Measurements from ENCODE around the gene TENM4. TPM values are rescaled to one million over a fixed set of nuclear protein-coding genes. Genes with fewer than 3 reads are reported as not detected.
A peak's percentile ranks its signal among the peaks of the same experiment; 100 is the strongest.
"Not testable (repeated sequence)": the region's sequence is repeated elsewhere in the genome, so short reads cannot be mapped to it uniquely, and the experiment has no call there.

Gene TENM4
- total RNA-seq, 1 donor from 2014 or later, result 16.9 TPM

DNA sequence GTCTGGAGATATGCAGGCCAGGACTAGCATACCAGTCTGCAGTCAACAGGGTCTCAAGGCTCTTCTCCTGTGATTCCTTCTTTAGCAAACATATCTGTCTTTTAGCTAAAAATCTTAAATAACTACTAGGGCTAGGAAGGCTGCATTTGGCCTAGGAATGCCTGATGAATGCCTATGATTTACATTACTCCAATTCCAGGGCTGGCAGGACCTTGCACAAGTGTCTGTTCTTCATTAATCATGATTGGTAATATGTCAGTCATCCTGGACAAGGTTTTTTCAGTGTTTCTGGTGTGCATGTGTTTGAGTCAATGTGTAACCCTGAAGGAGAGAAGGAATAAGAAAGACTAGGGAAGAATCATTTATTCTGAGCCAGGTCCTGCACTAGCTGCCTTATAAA lies 585.7 kb downstream of the TENM4 start:
- no peak for DNase-seq (ENCODE audit: low spot score)

DNA sequence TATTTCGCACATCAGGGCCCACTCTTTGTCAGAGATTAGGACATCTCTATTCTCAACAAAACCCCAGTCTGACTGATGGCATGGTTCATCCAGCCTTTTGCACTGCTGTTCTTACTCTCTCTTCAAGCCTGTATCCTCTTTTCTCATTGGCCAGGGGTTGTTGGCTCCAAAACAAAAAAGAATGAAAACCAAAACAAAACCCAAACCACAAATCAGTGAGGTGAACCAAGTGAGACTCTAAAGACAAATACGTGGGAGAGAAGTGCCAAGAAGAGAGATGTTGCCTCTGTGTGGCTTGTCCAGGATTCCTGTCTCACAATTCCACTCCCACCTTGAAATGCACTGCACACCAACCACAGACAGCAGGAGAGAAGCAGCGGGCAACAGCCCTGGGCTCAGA lies 587.3 kb downstream of the TENM4 start:
- DNase-seq (ENCODE audit: low spot score), result no peak

DNA sequence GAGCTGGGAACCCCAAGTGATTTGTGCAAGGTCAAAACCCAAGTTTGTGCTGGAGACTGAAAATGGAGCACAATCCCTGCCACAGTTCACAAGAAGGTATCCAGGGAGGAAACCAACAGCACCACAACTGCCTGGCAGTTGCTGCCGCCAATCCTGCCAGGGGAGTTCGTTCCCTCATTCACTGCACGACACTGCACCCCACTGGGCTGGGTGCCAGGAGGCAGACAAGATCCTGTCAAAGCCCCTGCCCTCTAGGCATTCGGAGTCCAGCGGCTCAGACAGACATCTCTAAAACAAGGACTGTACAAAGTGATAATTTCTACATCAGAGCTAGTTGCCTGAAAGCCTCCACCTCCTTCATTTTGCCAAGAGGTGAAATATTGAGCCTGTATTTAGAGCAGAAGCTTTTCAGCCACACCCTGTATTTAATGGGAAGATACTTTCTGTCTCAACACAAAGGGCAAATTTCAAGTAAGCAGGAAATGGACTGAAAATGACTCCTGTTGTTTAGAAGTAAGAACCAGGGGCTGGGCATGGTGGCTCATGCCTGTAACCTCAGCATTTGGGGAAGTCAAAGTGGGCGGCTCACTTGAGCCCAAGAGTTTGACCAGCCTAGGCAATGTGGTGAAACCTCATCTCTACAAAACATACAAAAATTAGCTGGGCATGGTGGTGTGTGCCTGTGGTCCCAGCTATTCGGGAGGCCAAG lies 588.8 kb downstream of the TENM4 start:
- peak; percentile 23 for DNase-seq (ENCODE audit: low spot score)

DNA sequence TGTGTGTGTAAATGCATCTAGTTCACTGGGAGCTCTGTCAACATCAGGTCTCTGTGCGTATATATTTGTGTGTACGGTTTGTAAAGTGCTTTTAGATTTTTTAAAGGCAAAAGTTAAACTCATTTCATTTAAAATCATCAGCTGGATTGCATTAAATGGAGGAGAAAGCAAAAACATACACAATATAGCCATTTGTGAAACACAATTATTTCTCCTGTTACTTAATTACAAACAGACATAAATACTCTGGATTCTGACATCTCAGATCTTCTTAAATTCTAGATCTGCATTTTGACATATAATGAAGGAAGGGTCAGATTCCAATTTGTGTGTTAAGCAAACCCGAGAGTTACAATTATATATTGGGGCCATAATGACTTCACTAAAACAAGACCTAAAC lies 590.8 kb downstream of the TENM4 start:
- no peak for DNase-seq (ENCODE audit: low spot score)

GRCh38 chr11:78846269-78846668 lies 594.6 kb downstream of the TENM4 start:
- no peak for DNase-seq (ENCODE audit: low spot score)

DNA sequence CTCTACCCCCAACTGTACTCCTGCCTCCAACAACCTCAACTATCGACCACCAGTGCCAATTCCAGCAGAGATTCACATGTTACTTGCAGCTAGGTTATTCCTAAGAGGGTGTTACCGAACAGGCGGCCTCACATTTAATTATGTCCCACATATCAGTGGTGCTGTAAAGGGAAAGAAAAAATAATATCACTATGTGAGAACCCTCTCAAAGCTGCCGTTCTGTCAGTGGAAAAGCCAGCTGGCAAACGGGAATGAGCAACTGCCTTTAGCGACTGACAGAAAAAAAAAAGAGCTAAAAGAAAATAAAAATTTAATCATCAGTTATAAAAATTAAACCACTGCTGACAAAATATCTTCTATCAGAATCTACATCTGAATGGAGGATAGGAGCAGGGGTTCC lies 595.3 kb downstream of the TENM4 start:
- no peak for DNase-seq (ENCODE audit: low spot score)

DNA sequence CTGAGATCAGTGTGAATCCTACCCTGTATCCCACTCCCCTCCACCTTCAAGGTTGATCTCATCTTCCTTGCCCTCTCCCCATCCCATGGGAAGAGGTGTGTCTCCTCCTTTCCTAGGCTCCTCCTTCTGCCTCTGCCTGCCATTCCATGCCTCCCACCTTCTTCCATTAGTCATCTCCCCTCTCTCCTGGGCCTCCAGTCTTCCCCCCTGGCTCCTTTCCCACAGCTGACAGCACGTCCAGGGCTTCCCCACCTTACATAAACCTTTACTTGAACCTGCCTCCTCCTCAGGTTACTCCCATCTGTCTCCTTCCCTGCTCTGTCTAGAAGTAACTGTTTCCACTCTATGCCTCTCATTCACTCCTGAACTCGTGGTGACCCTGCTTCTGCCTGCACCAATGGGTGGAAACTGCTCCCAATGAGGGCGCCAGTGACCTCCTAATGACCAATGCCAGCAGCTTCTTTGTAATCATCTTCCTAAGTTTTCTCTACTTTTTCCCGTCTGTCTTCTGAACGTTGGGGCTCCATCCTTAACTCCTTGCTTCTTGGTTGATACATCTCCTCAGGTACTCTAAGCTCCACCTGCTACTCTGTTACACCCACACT lies 599.3 kb downstream of the TENM4 start:
- DNase-seq (ENCODE audit: low spot score), result no peak

DNA sequence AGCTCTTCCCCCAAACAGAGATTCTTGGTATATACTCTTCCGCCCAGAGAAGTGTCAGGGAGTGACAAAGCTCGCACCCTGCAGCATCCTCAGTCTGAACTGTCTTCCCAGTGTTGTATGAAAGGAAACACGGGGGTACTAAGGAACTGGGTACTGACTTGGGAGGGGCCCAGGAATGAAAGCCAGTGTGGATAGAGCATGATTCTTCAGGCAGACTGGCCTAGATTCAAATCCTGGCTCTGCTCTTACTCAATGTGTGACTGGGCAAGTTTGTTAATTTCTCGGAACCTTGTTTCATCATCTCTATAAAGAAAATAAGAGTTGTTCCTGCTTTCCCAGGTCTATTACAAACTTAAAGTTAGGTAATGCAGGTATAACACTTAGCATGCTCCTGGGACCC lies 600.2 kb downstream of the TENM4 start:
- DNase-seq (ENCODE audit: low spot score), result peak; percentile 59

- DNase-seq (ENCODE audit: low spot score), result peak; percentile 90
Measured at GRCh38 chr11:78840200-78840599, 600.6 kb downstream of the TENM4 start.

GRCh38 chr11:78838417-78838816 lies 602.4 kb downstream of the TENM4 start:
- no peak for DNase-seq (ENCODE audit: low spot score)

GRCh38 chr11:78835646-78836045 lies 605.2 kb downstream of the TENM4 start:
- no peak for DNase-seq (ENCODE audit: low spot score)

GRCh38 chr11:78834886-78835285 lies 605.9 kb downstream of the TENM4 start:
- no peak for DNase-seq (ENCODE audit: low spot score)

DNA sequence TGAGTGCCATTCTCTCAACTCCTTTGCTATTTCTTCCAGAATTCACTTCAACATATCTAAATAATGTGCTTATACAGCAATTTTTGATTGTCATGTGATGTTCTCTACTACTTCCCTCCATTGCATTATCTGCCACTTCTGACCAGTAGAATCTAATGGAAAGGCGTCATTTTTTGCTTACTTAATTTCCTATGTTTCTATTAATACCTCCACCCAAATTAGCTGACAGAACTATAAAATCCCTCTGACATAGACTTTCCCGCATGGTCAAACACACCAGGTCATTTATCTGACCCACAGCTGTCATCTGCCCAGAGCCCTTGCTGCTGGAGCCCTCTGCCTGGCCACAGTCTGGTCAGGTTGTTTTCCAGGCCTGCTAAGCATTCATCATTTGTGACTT lies 607.6 kb downstream of the TENM4 start:
- DNase-seq (ENCODE audit: low spot score), result no peak

GRCh38 chr11:78832226-78832947 lies 608.4 kb downstream of the TENM4 start:
- DNase-seq (ENCODE audit: low spot score), result no peak

GRCh38 chr11:78831571-78831970 lies 609.3 kb downstream of the TENM4 start:
- DNase-seq (ENCODE audit: low spot score), result no peak

GRCh38 chr11:78830277-78830819 lies 610.5 kb downstream of the TENM4 start:
- DNase-seq (ENCODE audit: low spot score), result no peak

DNA sequence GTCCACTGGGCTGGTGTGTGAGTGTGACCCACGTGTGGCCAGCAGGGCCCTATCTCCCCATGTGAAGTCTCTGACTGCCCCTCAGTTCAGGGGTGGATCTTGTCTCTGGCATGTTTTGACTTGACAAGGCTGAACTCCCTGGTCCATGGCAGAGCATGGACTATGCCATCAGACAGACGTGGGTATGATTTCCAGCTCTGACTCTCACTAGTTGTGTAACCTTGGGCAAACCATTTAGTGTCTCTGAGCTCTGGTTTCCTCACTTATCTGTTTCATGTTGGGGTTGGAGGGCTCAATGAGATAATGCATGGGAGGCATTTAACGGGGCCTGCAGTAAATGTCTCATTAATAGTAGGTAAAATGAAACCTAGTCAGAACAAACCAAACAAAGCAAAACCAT lies 611.7 kb downstream of the TENM4 start:
- no peak for DNase-seq (ENCODE audit: low spot score)

DNA sequence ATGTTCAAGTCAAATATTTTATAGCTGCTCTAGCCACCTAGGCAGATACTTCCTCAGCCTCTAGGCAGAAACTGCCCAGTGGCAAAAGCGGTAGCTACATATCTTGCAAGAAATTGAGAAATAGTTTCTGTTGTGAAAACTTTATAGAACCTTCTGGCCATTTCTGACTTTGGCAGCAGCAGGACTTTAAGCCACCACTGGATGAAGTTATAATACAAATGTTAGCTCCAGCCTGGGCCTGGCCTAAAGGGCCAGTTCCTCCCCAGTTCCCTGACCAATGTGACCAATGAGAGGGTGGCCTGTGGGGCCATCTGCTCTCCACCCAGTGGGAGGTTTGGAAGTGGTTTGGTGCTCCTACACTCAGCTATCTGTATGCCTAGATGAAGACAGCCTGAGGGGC lies 612.2 kb downstream of the TENM4 start:
- DNase-seq (ENCODE audit: low spot score), result no peak

- DNase-seq (ENCODE audit: low spot score), result not testable (repeated sequence)
Measured at GRCh38 chr11:78827291-78827690, 613.5 kb downstream of the TENM4 start.

- DNase-seq (ENCODE audit: low spot score), result no peak
Measured at GRCh38 chr11:78825591-78826020, 615.2 kb downstream of the TENM4 start.

DNA sequence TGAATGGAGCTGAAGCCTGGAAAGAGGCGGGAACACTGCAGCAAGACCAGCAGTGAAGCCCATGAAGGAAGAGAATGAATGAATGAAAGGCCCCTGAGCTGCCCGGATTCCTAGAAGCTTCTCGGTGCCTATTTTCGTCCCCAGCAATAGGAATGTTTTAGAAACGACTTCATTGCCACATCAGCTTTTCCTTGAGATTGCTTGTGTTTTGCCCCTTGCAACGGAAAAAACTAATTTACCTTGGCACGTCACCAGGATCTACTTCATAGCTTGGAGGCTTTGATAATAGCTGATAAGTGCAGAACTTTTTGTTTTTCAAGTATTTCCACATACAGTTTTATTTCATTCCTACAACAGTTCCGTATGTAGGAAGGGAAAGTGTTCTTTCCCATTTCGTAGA lies 617.2 kb downstream of the TENM4 start:
- no peak for DNase-seq (ENCODE audit: low spot score)

DNA sequence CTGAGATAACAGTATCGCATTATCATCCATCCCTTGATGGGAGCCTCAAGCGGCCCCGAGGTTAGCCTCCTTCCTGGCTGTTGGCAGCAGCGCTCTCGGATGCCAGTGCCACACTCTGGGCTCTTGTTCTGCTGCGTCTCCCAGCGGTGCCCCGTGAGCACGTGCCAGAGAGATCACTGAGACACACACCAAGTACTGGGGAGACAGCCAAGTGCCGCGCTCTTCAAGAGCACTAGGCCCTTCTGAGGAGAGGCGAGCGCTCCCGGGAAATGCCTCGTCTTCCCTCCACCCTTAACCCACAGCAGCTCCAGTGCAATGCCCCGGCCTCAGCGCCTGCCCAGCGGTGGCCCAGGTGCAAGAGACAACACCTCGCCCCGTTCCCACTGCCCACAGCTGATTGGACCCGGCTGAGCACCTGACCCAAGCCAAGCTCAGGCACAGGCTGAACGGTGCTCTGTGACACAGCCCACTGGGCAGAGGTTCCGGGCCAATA lies 617.9 kb downstream of the TENM4 start:
- DNase-seq (ENCODE audit: low spot score), result no peak

Measured in umbilical cord (tissue), 2 donors.